CD4-positive, alpha-beta memory T cell (primary cell): Measurements from ENCODE around the gene UTS2B. TPM values are rescaled to one million over a fixed set of nuclear protein-coding genes. Genes with fewer than 3 reads are reported as not detected.
A peak's percentile ranks its signal among the peaks of the same experiment; 100 is the strongest.
"Not testable (repeated sequence)": the region's sequence is repeated elsewhere in the genome, so short reads cannot be mapped to it uniquely, and the experiment has no call there.

Experiments used
- CTCF ChIA-PET: fragments of 350-600 bp; sonication (Branson Sonifier 250); formaldehyde crosslinking; loops from one replicate; lab custom pipeline; 2021; ENCODE audit warnings: inconsistent platforms; ENCODE audit not compliant: partially characterized antibody; lab: Charles Lee
- POLR2A ChIA-PET: fragments of 350-600 bp; sonication (Branson Sonifier 250); formaldehyde crosslinking; loops from one replicate; lab custom pipeline; 2021; ENCODE audit not compliant: partially characterized antibody; lab: Charles Lee
- DNase-seq, 5 donors: peaks; one replicate each; pipeline versions ENCODE4 v3.0.0 to v3.0.0-alpha.2; 2020 to 2022; ENCODE audit warnings: mixed read lengths in 1 of 5
- H3K27ac ChIP-seq: one replicate; pipeline ENCODE4 v1.7.0; 2013; ENCODE audit warnings: low read depth, low read length
- H3K27me3 ChIP-seq: 2 replicates; pipeline ENCODE4 v1.7.0; 2013; ENCODE audit warnings: mild to moderate bottlenecking, low read length, moderate library complexity; ENCODE audit not compliant: insufficient read depth
- H3K36me3 ChIP-seq: 2 replicates; pipeline ENCODE4 v1.7.0; 2013; ENCODE audit warnings: mild to moderate bottlenecking, low read length, moderate library complexity; ENCODE audit not compliant: insufficient read depth
- H3K4me1 ChIP-seq: 2 replicates; pipeline ENCODE4 v1.7.0; 2013; ENCODE audit warnings: mild to moderate bottlenecking, low read length, moderate library complexity; ENCODE audit not compliant: insufficient read depth
- H3K4me3 ChIP-seq, 2 donors: one replicate each; pipeline ENCODE4 v1.7.0; 2013; ENCODE audit warnings: low read length in 2 of 2, mild to moderate bottlenecking in 1 of 2
- H3K9me3 ChIP-seq, 2 donors: one replicate each; pipeline ENCODE4 v1.7.0; 2013; ENCODE audit warnings: low read length in 2 of 2, control low read depth in 1 of 2; ENCODE audit not compliant: control insufficient read depth in 1 of 2
- H3K27ac Mint-ChIP-seq, 7 donors: one replicate each; pipeline ENCODE4 v1.8.0; 2020 to 2021; ENCODE audit warnings: mixed read lengths in 7 of 7, mild to moderate bottlenecking in 6 of 7, inconsistent platforms in 3 of 7, moderate library complexity in 3 of 7
- H3K27me3 Mint-ChIP-seq, 2 donors: one replicate each; pipeline ENCODE4 v1.8.0; 2020 to 2021; ENCODE audit warnings: mixed read lengths in 2 of 2
- H3K36me3 Mint-ChIP-seq, 2 donors: one replicate each; pipeline ENCODE4 v1.8.0; 2020 to 2021; ENCODE audit warnings: mixed read lengths in 2 of 2, inconsistent platforms in 1 of 2, mild to moderate bottlenecking in 1 of 2
- H3K4me1 Mint-ChIP-seq, 4 donors: one replicate each; pipeline ENCODE4 v1.8.0; 2020 to 2021; ENCODE audit warnings: mixed read lengths in 4 of 4, mild to moderate bottlenecking in 1 of 4
- H3K4me3 Mint-ChIP-seq, 8 donors: one replicate each; pipeline ENCODE4 v1.8.0; 2020 to 2021; ENCODE audit warnings: mixed read lengths in 8 of 8, mild to moderate bottlenecking in 7 of 8, moderate library complexity in 6 of 8, inconsistent platforms in 3 of 8
- H3K9me3 Mint-ChIP-seq, 8 donors: one replicate each; pipeline ENCODE4 v1.8.0; 2020 to 2021; ENCODE audit warnings: mixed read lengths in 8 of 8, mild to moderate bottlenecking in 5 of 8, inconsistent platforms in 3 of 8, moderate library complexity in 1 of 8
- intact Hi-C: fragments of 100-400 bp; cut with micrococcal nuclease; formaldehyde crosslinking; loops from one replicate; pipeline ENCODE4 v1.15.1; 2023
- polyA plus RNA-seq, 2 donors: library from polyadenylated mRNA; unstranded; fragments of 300-500 nt; fragmentation: Illumina TruSeq; gene quantifications; one replicate each; pipeline ENCODE4 v1.2.3, GENCODE V29; 2021
- total RNA-seq, 2 experiments: library from RNA; stranded (reverse); gene quantifications; one replicate each; pipeline ENCODE4 v1.2.3, GENCODE V29; 2021

The UTS2B gene
- total and polyA plus RNA-seq, 4 experiments from 2014 or later = not detected

DNA sequence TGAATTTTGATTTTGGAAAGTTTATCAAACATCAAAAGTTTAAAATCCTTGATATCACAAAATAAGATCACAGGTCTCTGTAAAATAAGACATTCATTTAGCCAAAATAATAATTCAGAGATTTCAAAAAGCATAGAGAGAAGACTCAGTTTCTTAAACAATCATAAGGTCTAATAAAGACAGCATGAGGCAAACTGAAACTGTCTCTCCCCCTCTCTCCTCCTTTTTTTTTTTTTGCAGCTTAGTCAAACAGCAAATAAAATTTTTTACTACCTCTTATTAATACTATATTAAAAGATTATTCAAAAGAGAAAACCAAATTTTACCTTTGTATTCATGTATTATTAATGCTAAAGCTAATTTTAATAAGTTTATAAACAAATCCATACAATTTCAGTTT, 73.9 kb downstream of the UTS2B start:
- POLR2A ChIA-PET = no interaction called here
- Mint-ChIP-seq H3K4me1 (peaks cover 0 to 5% (median 1%) of the 10 kb centered on the region in 4 donors), H3K9me3 (no peaks in the 10 kb centered on the region), H3K27me3 (no peaks in the 10 kb centered on the region), H3K27ac (no peak overlapping the region), H3K4me3 (no peak overlapping the region), H3K36me3 (no peaks in the 10 kb centered on the region)
- Histone ChIP-seq H3K4me3 (no peak overlapping the region), H3K36me3 (no peaks in the 10 kb centered on the region), H3K4me1 (no peaks in the 10 kb centered on the region), H3K27me3 (no peaks in the 10 kb centered on the region), H3K9me3 (no peaks in the 10 kb centered on the region), H3K27ac (no peak overlapping the region)
- CTCF ChIA-PET = no interaction called here
- intact Hi-C loops = loop anchor here (10.0 kb wide), 1 partner anchor 118 kb away; no protein-coding TSS in a partner anchor
- DNase-seq = no peak

DNA sequence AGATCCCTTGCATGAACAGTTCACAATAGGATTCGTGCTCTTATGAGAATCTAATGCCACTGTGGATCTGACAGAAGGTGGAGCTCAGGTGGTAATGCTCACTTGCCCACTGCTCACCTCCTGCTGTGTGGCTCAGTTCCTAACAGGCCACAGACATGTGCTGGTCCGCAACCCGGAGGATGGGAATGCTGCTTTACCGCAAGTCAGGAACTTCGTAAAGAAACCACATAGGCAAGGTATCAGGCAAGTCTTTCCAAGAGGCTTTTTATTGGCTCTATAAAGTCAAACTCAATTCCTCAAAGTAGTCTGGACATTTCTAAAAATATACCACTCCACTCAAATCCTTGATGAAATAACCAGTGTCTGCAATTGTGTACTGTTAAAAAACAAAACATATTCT, 75.2 kb downstream of the UTS2B start:
- POLR2A ChIA-PET = no interaction called here
- CTCF ChIA-PET = no interaction called here
- Mint-ChIP-seq H3K4me1 (peaks cover 0 to 5% (median 1%) of the 10 kb centered on the region in 4 donors), H3K4me3 (no peak overlapping the region), H3K27ac (no peak overlapping the region), H3K9me3 (no peaks in the 10 kb centered on the region), H3K36me3 (no peaks in the 10 kb centered on the region), H3K27me3 (no peaks in the 10 kb centered on the region)
- Histone ChIP-seq H3K4me3 (no peak overlapping the region), H3K4me1 (no peaks in the 10 kb centered on the region), H3K27ac (no peak overlapping the region), H3K27me3 (no peaks in the 10 kb centered on the region), H3K36me3 (no peaks in the 10 kb centered on the region), H3K9me3 (no peaks in the 10 kb centered on the region)
- no peak for DNase-seq
- intact Hi-C loops = loop anchor here (10.0 kb wide), 1 partner anchor 120 kb away; no protein-coding TSS in a partner anchor

DNA sequence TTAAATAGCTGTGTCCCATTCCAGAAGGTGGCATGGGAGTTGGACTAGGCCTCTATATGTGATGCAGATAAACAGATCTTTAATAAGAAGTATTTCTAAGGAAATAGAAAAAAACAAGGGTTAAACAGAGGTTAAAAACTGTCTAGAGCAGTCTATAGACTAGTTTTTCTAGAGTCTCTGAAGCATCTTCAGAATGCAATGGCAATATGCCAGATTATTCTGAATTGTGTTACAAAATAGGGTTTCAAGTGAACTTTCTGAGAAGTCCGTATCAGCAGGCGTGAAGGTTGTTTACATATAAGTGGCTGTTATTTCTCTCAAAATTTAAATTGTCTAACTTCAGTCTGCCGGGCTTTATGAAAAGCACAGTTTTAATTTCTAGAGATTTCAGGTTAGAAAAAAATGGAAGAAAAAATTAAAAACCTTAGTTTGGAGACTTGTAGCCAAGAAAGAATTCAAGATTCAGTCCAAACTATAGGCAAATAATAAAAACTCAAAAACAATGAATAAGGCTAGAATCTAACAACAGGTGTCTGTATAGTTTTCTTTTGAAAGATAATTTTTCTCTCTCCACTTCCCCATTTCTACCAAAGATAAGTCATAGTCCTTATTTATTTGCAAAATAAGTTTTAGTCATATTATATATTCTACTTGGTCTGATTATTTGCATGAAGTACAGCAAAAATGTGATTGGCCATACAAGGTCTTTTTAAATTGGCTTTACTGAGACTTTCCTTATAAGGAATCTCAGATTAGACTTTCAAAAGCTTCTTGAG, 76.0 kb downstream of the UTS2B start:
- CTCF ChIA-PET = no interaction called here
- Histone ChIP-seq H3K4me3 (no peak overlapping the region), H3K27ac (no peak overlapping the region), H3K4me1 (no peaks in the 10 kb centered on the region), H3K9me3 (no peaks in the 10 kb centered on the region), H3K27me3 (no peaks in the 10 kb centered on the region), H3K36me3 (no peaks in the 10 kb centered on the region)
- H3K4me1 Mint-ChIP-seq = peaks cover 0 to 5% (median 1%) of the 10 kb centered on the region in 4 donors
- no peak overlapping the region for H3K27ac Mint-ChIP-seq
- no peaks in the 10 kb centered on the region for H3K27me3 Mint-ChIP-seq
- intact Hi-C loops = loop anchor here (10.0 kb wide), 1 partner anchor 121 kb away; no protein-coding TSS in a partner anchor
- POLR2A ChIA-PET = no interaction called here
- no peak for DNase-seq
- H3K36me3 Mint-ChIP-seq = no peaks in the 10 kb centered on the region
- H3K9me3 Mint-ChIP-seq = no peaks in the 10 kb centered on the region
- H3K4me3 Mint-ChIP-seq = no peak overlapping the region

DNA sequence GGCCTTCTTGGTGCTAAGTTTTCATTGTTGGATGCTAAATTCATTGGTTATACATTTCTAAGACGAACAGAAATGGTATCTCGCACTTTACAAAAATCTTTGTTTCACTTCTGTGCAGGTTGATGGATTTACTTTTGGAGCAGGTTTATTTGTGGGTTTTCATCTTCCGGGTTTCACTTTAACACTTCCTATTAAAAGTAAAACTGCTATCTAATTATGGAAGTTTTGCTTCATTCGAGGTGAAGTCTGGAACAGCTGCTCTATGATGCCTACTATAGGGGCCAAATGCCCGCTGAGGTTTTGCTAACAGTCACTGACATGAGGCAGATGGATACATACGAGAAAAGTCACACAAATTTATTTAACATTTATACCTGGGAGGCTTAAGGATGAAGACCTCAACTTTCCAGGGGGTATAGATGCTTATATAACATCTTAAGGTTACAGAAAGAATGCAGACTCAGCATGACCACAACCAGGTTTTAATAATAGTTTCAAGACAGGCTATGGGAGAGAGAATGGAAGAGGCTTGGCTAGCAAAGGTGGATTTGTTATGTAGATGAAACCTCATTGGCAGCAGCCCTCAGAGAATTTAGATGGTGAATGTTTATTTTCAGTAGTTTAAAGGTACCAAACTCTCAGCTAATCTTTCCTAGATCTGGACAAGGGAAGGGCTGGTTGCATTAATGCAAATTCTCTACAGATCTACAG, 77.1 kb downstream of the UTS2B start:
- Histone ChIP-seq H3K4me3 (no peak overlapping the region), H3K27ac (no peak overlapping the region), H3K9me3 (no peaks in the 10 kb centered on the region), H3K36me3 (no peaks in the 10 kb centered on the region), H3K4me1 (no peaks in the 10 kb centered on the region), H3K27me3 (no peaks in the 10 kb centered on the region)
- no peaks in the 10 kb centered on the region for H3K9me3 Mint-ChIP-seq
- H3K27me3 Mint-ChIP-seq = no peaks in the 10 kb centered on the region
- no peak overlapping the region for H3K4me3 Mint-ChIP-seq
- H3K4me1 Mint-ChIP-seq = no peaks in the 10 kb centered on the region
- no peak for DNase-seq
- CTCF ChIA-PET = no interaction called here
- H3K27ac Mint-ChIP-seq = no peak overlapping the region
- POLR2A ChIA-PET = no interaction called here
- intact Hi-C loops = loop anchor here (10.0 kb wide), 1 partner anchor 122 kb away; no protein-coding TSS in a partner anchor
- no peaks in the 10 kb centered on the region for H3K36me3 Mint-ChIP-seq

DNA sequence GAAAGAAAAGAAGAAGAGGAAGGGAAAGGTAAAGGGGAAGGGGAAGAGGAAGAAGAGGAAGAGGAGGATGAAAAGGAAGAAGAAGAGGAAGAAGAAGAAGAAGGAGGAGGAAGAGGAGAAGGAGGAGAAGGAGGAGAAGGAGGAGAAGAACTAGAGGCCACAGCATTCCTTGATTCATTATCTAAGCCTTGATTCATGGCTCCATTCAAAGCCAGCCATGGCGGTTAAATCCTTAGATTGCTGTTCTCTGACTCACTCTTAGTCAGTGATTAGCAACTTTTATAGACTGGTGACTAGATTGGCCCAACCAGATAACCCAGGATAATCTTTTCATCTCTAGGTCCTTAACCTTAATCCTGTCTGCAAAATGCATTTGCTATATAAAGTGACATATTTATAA, 83.7 kb downstream of the UTS2B start:
- Histone ChIP-seq H3K27ac (no peak overlapping the region), H3K4me3 (no peak overlapping the region), H3K27me3 (no peaks in the 10 kb centered on the region), H3K36me3 (no peaks in the 10 kb centered on the region), H3K4me1 (no peaks in the 10 kb centered on the region), H3K9me3 (no peaks in the 10 kb centered on the region)
- Mint-ChIP-seq H3K36me3 (no peaks in the 10 kb centered on the region), H3K27me3 (no peaks in the 10 kb centered on the region), H3K9me3 (peaks cover 0 to 4% (median 0%) of the 10 kb centered on the region in 8 donors), H3K4me1 (peaks cover 0 to 4% (median 3%) of the 10 kb centered on the region in 4 donors), H3K27ac (no peak overlapping the region), H3K4me3 (no peak overlapping the region)
- no peak for DNase-seq
- intact Hi-C loops = no loop called here
- POLR2A ChIA-PET = no interaction called here
- CTCF ChIA-PET = no interaction called here

DNA sequence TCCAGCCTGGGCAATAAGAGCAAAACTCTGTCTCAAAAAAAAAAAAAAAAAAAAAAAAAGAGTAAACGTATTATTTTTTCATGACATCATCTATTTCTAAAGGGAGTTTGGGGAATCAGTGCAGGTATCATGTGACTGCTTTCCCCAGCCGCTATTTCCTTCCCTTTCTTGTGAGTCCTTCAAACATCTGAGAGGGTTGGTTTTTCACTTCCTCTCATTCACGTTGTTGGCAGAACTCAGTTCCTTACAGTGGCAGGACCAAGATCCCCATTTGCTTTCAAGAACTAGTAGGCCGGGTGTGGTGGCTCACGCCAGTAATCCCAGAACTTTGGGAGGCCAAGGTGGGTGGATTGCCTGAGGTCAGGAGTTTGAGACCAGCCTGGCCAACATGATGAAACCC, 84.3 kb downstream of the UTS2B start:
- H3K27me3 ChIP-seq, H3K4me3 ChIP-seq, POLR2A ChIA-PET, H3K27ac ChIP-seq, H3K9me3 ChIP-seq, H3K9me3 Mint-ChIP-seq, H3K27me3 Mint-ChIP-seq, H3K4me1 Mint-ChIP-seq, H3K36me3 ChIP-seq, H3K4me1 ChIP-seq, H3K27ac Mint-ChIP-seq, H3K4me3 Mint-ChIP-seq, intact Hi-C loops, CTCF ChIA-PET, H3K36me3 Mint-ChIP-seq: not testable (repeated sequence)
- DNase-seq = peak in 4 of 5 donors; percentile 17 to 38 (median 26)

DNA sequence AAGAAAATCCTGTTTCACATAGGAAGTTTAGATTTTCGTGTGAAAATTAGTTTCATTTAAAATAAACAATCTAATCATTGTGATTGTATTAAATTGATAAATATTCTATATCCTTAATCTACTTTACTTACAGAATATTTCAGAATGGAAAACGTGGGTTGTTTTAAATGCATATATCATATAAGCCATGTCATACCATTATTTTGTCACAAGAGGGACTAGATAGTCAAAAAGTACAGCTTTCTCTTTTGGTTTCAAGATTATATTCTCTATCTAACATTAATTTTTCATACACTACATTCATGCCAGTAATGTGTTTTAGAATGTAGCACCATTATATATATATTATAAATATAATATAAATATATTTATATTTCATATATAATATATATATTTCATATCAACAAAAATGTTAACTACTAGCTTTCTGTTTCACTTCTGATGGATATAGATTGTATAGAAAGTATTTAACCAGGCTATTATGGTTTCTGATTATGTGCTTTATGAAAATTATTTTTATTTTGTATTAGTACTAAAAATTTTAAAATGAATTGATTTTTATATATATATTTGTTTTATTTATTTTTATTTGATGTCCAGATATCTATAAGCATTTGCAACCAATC, 86.0 kb downstream of the UTS2B start:
- CTCF ChIA-PET = interaction anchor here (1.2 kb wide), 1 partner anchor 13 kb away, joined by 3 read pairs; no protein-coding TSS in a partner anchor
- intact Hi-C loops = no loop called here
- POLR2A ChIA-PET = no interaction called here

More for the DNA sequence above, 86.0 kb downstream of the UTS2B start:
- H3K27me3 Mint-ChIP-seq = no peaks in the 10 kb centered on the region
- DNase-seq = no peak
- Histone ChIP-seq H3K27me3 (no peaks in the 10 kb centered on the region), H3K9me3 (no peaks in the 10 kb centered on the region), H3K36me3 (no peaks in the 10 kb centered on the region), H3K4me3 (no peak overlapping the region), H3K27ac (no peak overlapping the region), H3K4me1 (no peaks in the 10 kb centered on the region)
- no peak overlapping the region for H3K4me3 Mint-ChIP-seq
- peaks cover 0 to 4% (median 3%) of the 10 kb centered on the region in 4 donors for H3K4me1 Mint-ChIP-seq
- no peak overlapping the region for H3K27ac Mint-ChIP-seq
- H3K36me3 Mint-ChIP-seq = no peaks in the 10 kb centered on the region
- H3K9me3 Mint-ChIP-seq = peaks cover 0 to 4% (median 0%) of the 10 kb centered on the region in 8 donors
